Measurements from ENCODE around the gene ZNF780A.
"Not testable (repeated sequence)": the region's sequence is repeated elsewhere in the genome, so short reads cannot be mapped to it uniquely, and the experiment has no call there.

- TF ChIP-seq, protein P1, sequence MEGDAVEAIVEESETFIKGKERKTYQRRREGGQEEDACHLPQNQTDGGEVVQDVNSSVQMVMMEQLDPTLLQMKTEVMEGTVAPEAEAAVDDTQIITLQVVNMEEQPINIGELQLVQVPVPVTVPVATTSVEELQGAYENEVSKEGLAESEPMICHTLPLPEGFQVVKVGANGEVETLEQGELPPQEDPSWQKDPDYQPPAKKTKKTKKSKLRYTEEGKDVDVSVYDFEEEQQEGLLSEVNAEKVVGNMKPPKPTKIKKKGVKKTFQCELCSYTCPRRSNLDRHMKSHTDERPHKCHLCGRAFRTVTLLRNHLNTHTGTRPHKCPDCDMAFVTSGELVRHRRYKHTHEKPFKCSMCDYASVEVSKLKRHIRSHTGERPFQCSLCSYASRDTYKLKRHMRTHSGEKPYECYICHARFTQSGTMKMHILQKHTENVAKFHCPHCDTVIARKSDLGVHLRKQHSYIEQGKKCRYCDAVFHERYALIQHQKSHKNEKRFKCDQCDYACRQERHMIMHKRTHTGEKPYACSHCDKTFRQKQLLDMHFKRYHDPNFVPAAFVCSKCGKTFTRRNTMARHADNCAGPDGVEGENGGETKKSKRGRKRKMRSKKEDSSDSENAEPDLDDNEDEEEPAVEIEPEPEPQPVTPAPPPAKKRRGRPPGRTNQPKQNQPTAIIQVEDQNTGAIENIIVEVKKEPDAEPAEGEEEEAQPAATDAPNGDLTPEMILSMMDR (conservative IDR thresholded peaks at IDR 0.05; ENCODE audit: low read depth, low read length): not testable (repeated sequence)
- TF ChIP-seq EZH2 (IDR thresholded peaks at IDR 0.05; ENCODE audit: borderline replicate concordance, low read depth, low read length, poor library complexity, severe bottlenecking): not testable (repeated sequence)
Observed at GRCh38 chr19:40112271-40112670, 21.5 kb upstream of the ZNF780A start.

All from A673 (cell line).